Measurements from ENCODE around the gene IL19. TPM values are rescaled to one million over a fixed set of nuclear protein-coding genes. Genes with fewer than 3 reads are reported as not detected.

The IL19 gene
- total RNA-seq, 2 experiments from 2014 or later: not detected

- Histone ChIP-seq H3K9me2 (ENCODE audit: insufficient read depth, low read length) (no peaks in the 10 kb centered on the region), H3K9me3 (ENCODE audit: low read length) (no peaks in the 10 kb centered on the region), H3K36me3 (ENCODE audit: insufficient read depth, low read length) (no peaks in the 10 kb centered on the region), H3K4me1 (ENCODE audit: insufficient read depth, low read length, poor library complexity, severe bottlenecking) (peaks cover 39% of the 10 kb centered on the region), H3K79me2 (ENCODE audit: insufficient read depth, low read depth, low read length) (no peaks in the 10 kb centered on the region), H3K4me2 (ENCODE audit: low read length) (peak overlapping the region; percentile 47), H3K27ac (ENCODE audit: low read depth, low read length, poor library complexity, severe bottlenecking) (peak overlapping the region; percentile 44), H4K20me1 (ENCODE audit: insufficient read depth, low read length) (no peaks in the 10 kb centered on the region), H3K4me3 (ENCODE audit: low read depth, low read length, poor library complexity, severe bottlenecking) (no peak overlapping the region), H2AFZ (ENCODE audit: low read length) (peak overlapping the region; percentile 20; the same call in 1 of the 2 replicates)
- DNase-seq (ENCODE audit: low spot score): peak; percentile 79
- no TSS peak for BruUV-seq (replicated peaks)
- TF ChIP-seq EZH2phosphoT487 (IDR thresholded peaks at IDR 0.05; ENCODE audit: borderline replicate concordance, low read depth, low read length): no peak
- TF ChIP-seq CTCF (conservative IDR thresholded peaks at IDR 0.05; ENCODE audit: low read length): no peak
- CTCF ChIA-PET (ENCODE audit: unreplicated experiment): interaction anchor here (0.9 to 1.4 kb wide), 2 partner anchors 20 to 243 kb away, joined by 3 to 4 read pairs; no protein-coding TSS in a partner anchor
- POLR2A ChIA-PET: interaction anchor here (0.6 to 2.8 kb wide), 8 partner anchors 20 to 303 kb away, joined by 3 to 11 read pairs (median 4); partner anchors contain the start of genes IL19 and MAPKAPK2
- intact Hi-C loops (cut with micrococcal nuclease; ENCODE audit: unreplicated experiment): loop anchor here (2.0 kb wide), 1 partner anchor 43 kb away; no protein-coding TSS in a partner anchor
Measured at GRCh38 chr1:206739411-206740076, 31.0 kb upstream of the IL19 start.

GRCh38 chr1:206741142-206741701 is 29.4 kb upstream of the IL19 start:
- ChIA-PET POLR2A (interaction anchor here (0.9 to 2.8 kb wide), 3 partner anchors 18 to 107 kb away, joined by 3 to 11 read pairs (median 3); partner anchors contain the start of gene IL19), CTCF (ENCODE audit: unreplicated experiment) (interaction anchor here (0.7 kb wide), 1 partner anchor 78 kb away, joined by 3 read pairs; no protein-coding TSS in a partner anchor)
- H4K20me1 ChIP-seq (ENCODE audit: insufficient read depth, low read length): no peaks in the 10 kb centered on the region
- no peaks in the 10 kb centered on the region for H3K9me3 ChIP-seq (ENCODE audit: low read length)
- DNase-seq (ENCODE audit: low spot score): no peak
- H3K79me2 ChIP-seq (ENCODE audit: insufficient read depth, low read depth, low read length): no peaks in the 10 kb centered on the region
- no TSS peak for BruUV-seq (replicated peaks)
- no peaks in the 10 kb centered on the region for H3K36me3 ChIP-seq (ENCODE audit: insufficient read depth, low read length)
- no peak for TF ChIP-seq EZH2phosphoT487 (IDR thresholded peaks at IDR 0.05; ENCODE audit: borderline replicate concordance, low read depth, low read length)
- no peak for TF ChIP-seq CTCF (conservative IDR thresholded peaks at IDR 0.05; ENCODE audit: low read length)
- no peaks in the 10 kb centered on the region for H3K9me2 ChIP-seq (ENCODE audit: insufficient read depth, low read length)
- H3K4me2 ChIP-seq (ENCODE audit: low read length): peak overlapping the region; percentile 14; the same call in 1 of the 2 replicates
- peaks cover 39% of the 10 kb centered on the region for H3K4me1 ChIP-seq (ENCODE audit: insufficient read depth, low read length, poor library complexity, severe bottlenecking)
- no peak overlapping the region for H3K27ac ChIP-seq (ENCODE audit: low read depth, low read length, poor library complexity, severe bottlenecking)
- no peak overlapping the region for H3K4me3 ChIP-seq (ENCODE audit: low read depth, low read length, poor library complexity, severe bottlenecking)
- intact Hi-C loops (cut with micrococcal nuclease; ENCODE audit: unreplicated experiment): no loop called here
- H2AFZ ChIP-seq (ENCODE audit: low read length): no peak overlapping the region

Measured in OCI-LY7 (cell line).